MM.1S (cell line): ENCODE results near the gene KIF7.
"Not testable (repeated sequence)": the region's sequence is repeated elsewhere in the genome, so short reads cannot be mapped to it uniquely, and the experiment has no call there.

Experiments
- DNase-seq: peaks from one replicate; pipeline ENCODE4 v3.0.0-alpha.2; 2015
- H2AFZ ChIP-seq: fragments of 300-600 bp; sonication (generic); 2 replicates; pipeline ENCODE4 v1.6.0; 2016; ENCODE audit warnings: antibody characterized with exemption, low read length
- H3F3A ChIP-seq: fragments of 300-600 bp; sonication (generic); 2 replicates; pipeline ENCODE4 v1.6.1; 2016; ENCODE audit warnings: mild to moderate bottlenecking, antibody characterized with exemption, low read length, moderate library complexity, mixed read lengths; ENCODE audit not compliant: insufficient read depth
- H3K27ac ChIP-seq: fragments of 300-600 bp; sonication (generic); 2 replicates; pipeline ENCODE4 v1.5.1; 2016; ENCODE audit warnings: mild to moderate bottlenecking, low read length
- H3K27me3 ChIP-seq: fragments of 300-600 bp; sonication (generic); replicated peaks from 2 replicates; pipeline ENCODE4 v1.6.0; 2016; ENCODE audit warnings: low read length; ENCODE audit not compliant: insufficient read depth
- H3K36me3 ChIP-seq: fragments of 300-600 bp; sonication (generic); replicated peaks from 2 replicates; pipeline ENCODE4 v1.6.1; 2016; ENCODE audit warnings: mild to moderate bottlenecking, low read length, mixed read lengths; ENCODE audit not compliant: insufficient read depth
- H3K4me1 ChIP-seq: fragments of 300-600 bp; sonication (generic); 2 replicates; pipeline ENCODE4 v1.6.1; 2016; ENCODE audit warnings: low read length, mixed read lengths
- H3K4me2 ChIP-seq: fragments of 300-600 bp; sonication (generic); 2 replicates; pipeline ENCODE4 v1.6.0; 2016; ENCODE audit warnings: low read depth, low read length
- H3K4me3 ChIP-seq: fragments of 300-600 bp; sonication (generic); 2 replicates; pipeline ENCODE4 v1.5.1; 2016; ENCODE audit warnings: low read length, mixed read lengths
- H3K79me2 ChIP-seq: fragments of 300-600 bp; sonication (generic); 2 replicates; pipeline ENCODE4 v1.6.1; 2016; ENCODE audit warnings: mixed run types, low read length, mixed read lengths
- H3K9ac ChIP-seq: fragments of 300-600 bp; sonication (generic); 2 replicates; pipeline ENCODE4 v1.6.1; 2016; ENCODE audit warnings: low read length, mixed read lengths
- H3K9me2 ChIP-seq: fragments of 300-600 bp; sonication (generic); replicated peaks from 2 replicates; pipeline ENCODE4 v1.6.1; 2016; ENCODE audit warnings: mild to moderate bottlenecking, low read length, mixed read lengths; ENCODE audit not compliant: insufficient read depth
- H3K9me3 ChIP-seq: fragments of 300-600 bp; sonication (generic); replicated peaks from 2 replicates; pipeline ENCODE4 v1.6.1; 2016; ENCODE audit warnings: mild to moderate bottlenecking, low read length, mixed read lengths; ENCODE audit not compliant: insufficient read depth
- H4K20me1 ChIP-seq: fragments of 300-600 bp; sonication (generic); 2 replicates; pipeline ENCODE4 v1.6.1; 2016; ENCODE audit warnings: mild to moderate bottlenecking, low read length, moderate library complexity, mixed read lengths; ENCODE audit not compliant: insufficient read depth
- EZH2 ChIP-seq: fragments of 300-600 bp; sonication (generic); optimal IDR thresholded peaks from 2 replicates; pipeline ENCODE3; 2017; ENCODE audit warnings: low read depth, mild to moderate bottlenecking, antibody characterized with exemption, low read length, mixed read lengths
- EZH2phosphoT487 ChIP-seq: fragments of 300-600 bp; sonication (generic); IDR thresholded peaks from 2 replicates; pipeline ENCODE4 v1.6.1; 2018; ENCODE audit warnings: antibody characterized with exemption, low read length
- TF ChIP-seq, protein P1 (sequence below): fragments of 300-600 bp; sonication (generic); IDR thresholded peaks from 2 replicates; pipeline ENCODE4 v1.5.1; 2016; ENCODE audit warnings: antibody characterized with exemption, low read length, mixed read lengths

KIF7 gene

GRCh38 chr15:89591834-89592233, 63.4 kb downstream of the KIF7 start:
- TF ChIP-seq EZH2: no peak
- TF ChIP-seq EZH2phosphoT487: no peak
- TF ChIP-seq, protein P1, sequence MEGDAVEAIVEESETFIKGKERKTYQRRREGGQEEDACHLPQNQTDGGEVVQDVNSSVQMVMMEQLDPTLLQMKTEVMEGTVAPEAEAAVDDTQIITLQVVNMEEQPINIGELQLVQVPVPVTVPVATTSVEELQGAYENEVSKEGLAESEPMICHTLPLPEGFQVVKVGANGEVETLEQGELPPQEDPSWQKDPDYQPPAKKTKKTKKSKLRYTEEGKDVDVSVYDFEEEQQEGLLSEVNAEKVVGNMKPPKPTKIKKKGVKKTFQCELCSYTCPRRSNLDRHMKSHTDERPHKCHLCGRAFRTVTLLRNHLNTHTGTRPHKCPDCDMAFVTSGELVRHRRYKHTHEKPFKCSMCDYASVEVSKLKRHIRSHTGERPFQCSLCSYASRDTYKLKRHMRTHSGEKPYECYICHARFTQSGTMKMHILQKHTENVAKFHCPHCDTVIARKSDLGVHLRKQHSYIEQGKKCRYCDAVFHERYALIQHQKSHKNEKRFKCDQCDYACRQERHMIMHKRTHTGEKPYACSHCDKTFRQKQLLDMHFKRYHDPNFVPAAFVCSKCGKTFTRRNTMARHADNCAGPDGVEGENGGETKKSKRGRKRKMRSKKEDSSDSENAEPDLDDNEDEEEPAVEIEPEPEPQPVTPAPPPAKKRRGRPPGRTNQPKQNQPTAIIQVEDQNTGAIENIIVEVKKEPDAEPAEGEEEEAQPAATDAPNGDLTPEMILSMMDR: no peak

GRCh38 chr15:89587955-89588354, 67.3 kb downstream of the KIF7 start:
- Histone ChIP-seq H3K4me2 (no peak overlapping the region), H3K27ac (no peak overlapping the region), H3K36me3 (peaks cover 31% of the 10 kb centered on the region)

More at GRCh38 chr15:89591834-89592233, 63.4 kb downstream of the KIF7 start:
- Histone ChIP-seq H3K9me2 (no peaks in the 10 kb centered on the region), H2AFZ (no peak overlapping the region), H3K27ac (no peak overlapping the region), H3K79me2 (peaks cover 14% of the 10 kb centered on the region; the same call in 1 of the 2 replicates), H3F3A (no peaks in the 10 kb centered on the region), H3K36me3 (peaks cover 9% of the 10 kb centered on the region; the same call in 1 of the 2 replicates), H4K20me1 (no peaks in the 10 kb centered on the region), H3K9ac (no peak overlapping the region), H3K4me3 (no peak overlapping the region), H3K4me1 (no peaks in the 10 kb centered on the region), H3K27me3 (no peaks in the 10 kb centered on the region), H3K4me2 (no peak overlapping the region), H3K9me3 (no peaks in the 10 kb centered on the region)
- DNase-seq: no peak

GRCh38 chr15:89586651-89587050, 68.6 kb downstream of the KIF7 start:
- Histone ChIP-seq H4K20me1 (no peaks in the 10 kb centered on the region), H3K4me2 (no peak overlapping the region), H3K27ac (no peak overlapping the region), H3K36me3 (peaks cover 26% of the 10 kb centered on the region), H3K4me3 (no peak overlapping the region), H3F3A (no peaks in the 10 kb centered on the region), H2AFZ (no peak overlapping the region), H3K4me1 (no peaks in the 10 kb centered on the region), H3K9me2 (no peaks in the 10 kb centered on the region), H3K79me2 (peaks cover 55% of the 10 kb centered on the region), H3K9ac (no peak overlapping the region), H3K27me3 (no peaks in the 10 kb centered on the region), H3K9me3 (no peaks in the 10 kb centered on the region)
- no peak for DNase-seq
- TF ChIP-seq, protein P1: no peak
- TF ChIP-seq EZH2: no peak
- no peak for TF ChIP-seq EZH2phosphoT487

More at GRCh38 chr15:89587955-89588354, 67.3 kb downstream of the KIF7 start:
- Histone ChIP-seq H3F3A (no peaks in the 10 kb centered on the region), H3K9me2 (no peaks in the 10 kb centered on the region), H3K9ac (no peak overlapping the region), H2AFZ (no peak overlapping the region), H3K9me3 (no peaks in the 10 kb centered on the region), H3K4me1 (no peaks in the 10 kb centered on the region), H3K4me3 (no peak overlapping the region), H3K27me3 (no peaks in the 10 kb centered on the region), H3K79me2 (peaks cover 42% of the 10 kb centered on the region), H4K20me1 (no peaks in the 10 kb centered on the region)
- no peak for DNase-seq
- no peak for TF ChIP-seq EZH2phosphoT487
- no peak for TF ChIP-seq EZH2
- TF ChIP-seq, protein P1: no peak

GRCh38 chr15:89580747-89581146, 74.5 kb downstream of the KIF7 start:
- H3K9me3 ChIP-seq, H3K4me2 ChIP-seq, DNase-seq, H4K20me1 ChIP-seq, H3K27ac ChIP-seq, H3K9ac ChIP-seq, H3F3A ChIP-seq, H3K9me2 ChIP-seq, H2AFZ ChIP-seq, H3K27me3 ChIP-seq, H3K4me3 ChIP-seq: not testable (repeated sequence)
- peaks cover 92% of the 10 kb centered on the region for H3K79me2 ChIP-seq
- H3K4me1 ChIP-seq: peaks cover 12% of the 10 kb centered on the region
- peaks cover 20% of the 10 kb centered on the region for H3K36me3 ChIP-seq
